K562 (cell line): Measurements from ENCODE around the gene SLC30A10. TPM values are rescaled to one million over a fixed set of nuclear protein-coding genes. Genes with fewer than 3 reads are reported as not detected.

ENCODE experiments used
- CHD4 ChIP-seq: fragments of 200-600 bp; sonication (generic); IDR thresholded peaks from 3 replicates; pipeline ENCODE4 v1.6.1; 2012; ENCODE audit warnings: low read depth, mild to moderate bottlenecking, mixed read lengths, low read length, inconsistent platforms; ENCODE audit not compliant: insufficient read depth, insufficient replicate concordance, poor library complexity, severe bottlenecking
- ELF4 ChIP-seq: fragments of 450-650 bp; formaldehyde crosslinking; IDR thresholded peaks from 2 replicates; pipeline ENCODE4 v1.4.0; 2022; ENCODE audit warnings: missing genetic modification characterization
- MTA3 ChIP-seq: fragments of 450-650 bp; formaldehyde crosslinking; IDR thresholded peaks from 2 replicates; pipeline ENCODE4 v1.6.1; 2017; ENCODE audit warnings: mild to moderate bottlenecking, borderline replicate concordance
- MYC ChIP-seq, 2 experiments: fragments of 250-450 bp in 1 of 2; sonication (Bioruptor Pico) in 1 of 2; IDR thresholded peaks; 2 replicates each; pipeline versions ENCODE4 v1.5.1 to v1.6.1; 2012 to 2021; ENCODE audit warnings: low read depth in 2 of 2, borderline replicate concordance in 1 of 2, improper control_type of control experiment in 1 of 2, low read length in 1 of 2, mild to moderate bottlenecking in 1 of 2, moderate library complexity in 1 of 2
- NFE2 ChIP-seq: IDR thresholded peaks from 2 replicates; pipeline ENCODE4 v1.6.1; 2014; ENCODE audit warnings: antibody characterized with exemption, low read depth
- NFXL1 ChIP-seq: fragments of 450-650 bp; formaldehyde crosslinking; IDR thresholded peaks from 2 replicates; pipeline ENCODE4 v1.4.0; 2021; ENCODE audit warnings: mild to moderate bottlenecking
- SP1 ChIP-seq: sonication (generic); formaldehyde crosslinking; IDR thresholded peaks from 2 replicates; pipeline ENCODE4 v1.8.1; 2022; ENCODE audit warnings: mild to moderate bottlenecking, missing genetic modification reagents
- SREBF2 ChIP-seq: sonication (generic); formaldehyde crosslinking; IDR thresholded peaks from 2 replicates; pipeline ENCODE4 v1.4.0; 2020; ENCODE audit warnings: mild to moderate bottlenecking, missing genetic modification reagents
- ZNF592 ChIP-seq: fragments of 450-650 bp; IDR thresholded peaks from 2 replicates; pipeline ENCODE4 v1.6.1; 2017; ENCODE audit warnings: antibody characterized with exemption, mild to moderate bottlenecking
- polyA plus RNA-seq, 8 experiments: library from polyadenylated mRNA; depleted of rRNA in 4 of 8; stranded (reverse) in 5 of 8; unstranded in 3 of 8; fragments of >200 nt; fragmentation: Nextera tagmentation in 2 of 8; fragmentation: Illumina TruSeq in 1 of 8; extraction: Ambion mirVana in 2 of 8; extraction: Trizol in 1 of 8; gene quantifications; 2 replicates each; pipeline versions ENCODE4 v1.2.1 to v1.2.3, GENCODE V29; 2011 to 2014; ENCODE audit warnings: inconsistent platforms in 1 of 8, missing spikeins in 1 of 8
- total RNA-seq, 7 experiments: library from RNA; depleted of rRNA in 6 of 7; stranded (reverse); fragments of >200 nt in 6 of 7; fragmentation: Illumina TruSeq in 2 of 7; extraction: Trizol in 2 of 7; gene quantifications; 2 replicates each; pipeline versions ENCODE4 v1.2.1 to v1.2.3, GENCODE V29; 2011 to 2021; ENCODE audit warnings: low replicate concordance in 1 of 7
- TF ChIP-seq, protein P1 (sequence below): fragments of 250-450 bp; sonication (Bioruptor Pico); IDR thresholded peaks from 2 replicates; pipeline ENCODE4 v1.6.1; 2021; ENCODE audit warnings: mild to moderate bottlenecking
- TF ChIP-seq, protein P2 (sequence below): fragments of 450-650 bp; IDR thresholded peaks from 2 replicates; pipeline ENCODE4 v1.6.1; 2016; ENCODE audit warnings: mild to moderate bottlenecking, moderate library complexity

SLC30A10 gene
- total and polyA plus RNA-seq, 9 of the 15 experiments (the other 6 are each of a cell fraction or from before 2014, with no cell fraction given): 2.6 to 11.3 (median 7.1) TPM

GRCh38 chr1:219903353-219903871 is 24.9 kb downstream of the SLC30A10 start (continued):
- TF ChIP-seq, protein P1, sequence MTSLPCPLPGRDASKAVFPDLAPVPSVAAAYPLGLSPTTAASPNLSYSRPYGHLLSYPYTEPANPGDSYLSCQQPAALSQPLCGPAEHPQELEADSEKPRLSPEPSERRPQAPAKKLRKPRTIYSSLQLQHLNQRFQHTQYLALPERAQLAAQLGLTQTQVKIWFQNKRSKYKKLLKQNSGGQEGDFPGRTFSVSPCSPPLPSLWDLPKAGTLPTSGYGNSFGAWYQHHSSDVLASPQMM (CRISPR knock-in tag): no peak
- TF ChIP-seq CHD4: no peak
- TF ChIP-seq SREBF2: no peak
- TF ChIP-seq, protein P2, sequence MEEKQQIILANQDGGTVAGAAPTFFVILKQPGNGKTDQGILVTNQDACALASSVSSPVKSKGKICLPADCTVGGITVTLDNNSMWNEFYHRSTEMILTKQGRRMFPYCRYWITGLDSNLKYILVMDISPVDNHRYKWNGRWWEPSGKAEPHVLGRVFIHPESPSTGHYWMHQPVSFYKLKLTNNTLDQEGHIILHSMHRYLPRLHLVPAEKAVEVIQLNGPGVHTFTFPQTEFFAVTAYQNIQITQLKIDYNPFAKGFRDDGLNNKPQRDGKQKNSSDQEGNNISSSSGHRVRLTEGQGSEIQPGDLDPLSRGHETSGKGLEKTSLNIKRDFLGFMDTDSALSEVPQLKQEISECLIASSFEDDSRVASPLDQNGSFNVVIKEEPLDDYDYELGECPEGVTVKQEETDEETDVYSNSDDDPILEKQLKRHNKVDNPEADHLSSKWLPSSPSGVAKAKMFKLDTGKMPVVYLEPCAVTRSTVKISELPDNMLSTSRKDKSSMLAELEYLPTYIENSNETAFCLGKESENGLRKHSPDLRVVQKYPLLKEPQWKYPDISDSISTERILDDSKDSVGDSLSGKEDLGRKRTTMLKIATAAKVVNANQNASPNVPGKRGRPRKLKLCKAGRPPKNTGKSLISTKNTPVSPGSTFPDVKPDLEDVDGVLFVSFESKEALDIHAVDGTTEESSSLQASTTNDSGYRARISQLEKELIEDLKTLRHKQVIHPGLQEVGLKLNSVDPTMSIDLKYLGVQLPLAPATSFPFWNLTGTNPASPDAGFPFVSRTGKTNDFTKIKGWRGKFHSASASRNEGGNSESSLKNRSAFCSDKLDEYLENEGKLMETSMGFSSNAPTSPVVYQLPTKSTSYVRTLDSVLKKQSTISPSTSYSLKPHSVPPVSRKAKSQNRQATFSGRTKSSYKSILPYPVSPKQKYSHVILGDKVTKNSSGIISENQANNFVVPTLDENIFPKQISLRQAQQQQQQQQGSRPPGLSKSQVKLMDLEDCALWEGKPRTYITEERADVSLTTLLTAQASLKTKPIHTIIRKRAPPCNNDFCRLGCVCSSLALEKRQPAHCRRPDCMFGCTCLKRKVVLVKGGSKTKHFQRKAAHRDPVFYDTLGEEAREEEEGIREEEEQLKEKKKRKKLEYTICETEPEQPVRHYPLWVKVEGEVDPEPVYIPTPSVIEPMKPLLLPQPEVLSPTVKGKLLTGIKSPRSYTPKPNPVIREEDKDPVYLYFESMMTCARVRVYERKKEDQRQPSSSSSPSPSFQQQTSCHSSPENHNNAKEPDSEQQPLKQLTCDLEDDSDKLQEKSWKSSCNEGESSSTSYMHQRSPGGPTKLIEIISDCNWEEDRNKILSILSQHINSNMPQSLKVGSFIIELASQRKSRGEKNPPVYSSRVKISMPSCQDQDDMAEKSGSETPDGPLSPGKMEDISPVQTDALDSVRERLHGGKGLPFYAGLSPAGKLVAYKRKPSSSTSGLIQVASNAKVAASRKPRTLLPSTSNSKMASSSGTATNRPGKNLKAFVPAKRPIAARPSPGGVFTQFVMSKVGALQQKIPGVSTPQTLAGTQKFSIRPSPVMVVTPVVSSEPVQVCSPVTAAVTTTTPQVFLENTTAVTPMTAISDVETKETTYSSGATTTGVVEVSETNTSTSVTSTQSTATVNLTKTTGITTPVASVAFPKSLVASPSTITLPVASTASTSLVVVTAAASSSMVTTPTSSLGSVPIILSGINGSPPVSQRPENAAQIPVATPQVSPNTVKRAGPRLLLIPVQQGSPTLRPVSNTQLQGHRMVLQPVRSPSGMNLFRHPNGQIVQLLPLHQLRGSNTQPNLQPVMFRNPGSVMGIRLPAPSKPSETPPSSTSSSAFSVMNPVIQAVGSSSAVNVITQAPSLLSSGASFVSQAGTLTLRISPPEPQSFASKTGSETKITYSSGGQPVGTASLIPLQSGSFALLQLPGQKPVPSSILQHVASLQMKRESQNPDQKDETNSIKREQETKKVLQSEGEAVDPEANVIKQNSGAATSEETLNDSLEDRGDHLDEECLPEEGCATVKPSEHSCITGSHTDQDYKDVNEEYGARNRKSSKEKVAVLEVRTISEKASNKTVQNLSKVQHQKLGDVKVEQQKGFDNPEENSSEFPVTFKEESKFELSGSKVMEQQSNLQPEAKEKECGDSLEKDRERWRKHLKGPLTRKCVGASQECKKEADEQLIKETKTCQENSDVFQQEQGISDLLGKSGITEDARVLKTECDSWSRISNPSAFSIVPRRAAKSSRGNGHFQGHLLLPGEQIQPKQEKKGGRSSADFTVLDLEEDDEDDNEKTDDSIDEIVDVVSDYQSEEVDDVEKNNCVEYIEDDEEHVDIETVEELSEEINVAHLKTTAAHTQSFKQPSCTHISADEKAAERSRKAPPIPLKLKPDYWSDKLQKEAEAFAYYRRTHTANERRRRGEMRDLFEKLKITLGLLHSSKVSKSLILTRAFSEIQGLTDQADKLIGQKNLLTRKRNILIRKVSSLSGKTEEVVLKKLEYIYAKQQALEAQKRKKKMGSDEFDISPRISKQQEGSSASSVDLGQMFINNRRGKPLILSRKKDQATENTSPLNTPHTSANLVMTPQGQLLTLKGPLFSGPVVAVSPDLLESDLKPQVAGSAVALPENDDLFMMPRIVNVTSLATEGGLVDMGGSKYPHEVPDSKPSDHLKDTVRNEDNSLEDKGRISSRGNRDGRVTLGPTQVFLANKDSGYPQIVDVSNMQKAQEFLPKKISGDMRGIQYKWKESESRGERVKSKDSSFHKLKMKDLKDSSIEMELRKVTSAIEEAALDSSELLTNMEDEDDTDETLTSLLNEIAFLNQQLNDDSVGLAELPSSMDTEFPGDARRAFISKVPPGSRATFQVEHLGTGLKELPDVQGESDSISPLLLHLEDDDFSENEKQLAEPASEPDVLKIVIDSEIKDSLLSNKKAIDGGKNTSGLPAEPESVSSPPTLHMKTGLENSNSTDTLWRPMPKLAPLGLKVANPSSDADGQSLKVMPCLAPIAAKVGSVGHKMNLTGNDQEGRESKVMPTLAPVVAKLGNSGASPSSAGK: peak; percentile 71
- TF ChIP-seq MTA3: 0 out of 2 replicates have a peak, but pooled peaks have one; percentile 17
- 0 out of 2 replicates have a peak, but pooled peaks have one; percentile 45 for TF ChIP-seq MYC (IDR thresholded peaks at IDR 0.05; ENCODE audit: low read depth, low read length)
- TF ChIP-seq MYC (CRISPR knock-in tag; IDR thresholded peaks at IDR 0.05; ENCODE audit: borderline replicate concordance, low read depth): no peak
- TF ChIP-seq SP1: no peak
- TF ChIP-seq NFXL1 (CRISPR knock-in tag): no peak
- peak; percentile 49; the same call in 1 of the 2 replicates for TF ChIP-seq NFE2
- peak; percentile 93 for TF ChIP-seq ZNF592
- no peak for TF ChIP-seq ELF4 (CRISPR knock-in tag)
